Adipose tissue (tissue), 3 donors: ENCODE results near the gene TOGARAM1. TPM values are rescaled to one million over a fixed set of nuclear protein-coding genes. Genes with fewer than 3 reads are reported as not detected.

ENCODE experiments used
- H3K27ac ChIP-seq: one replicate; pipeline ENCODE4 v1.5.1; 2013; ENCODE audit warnings: low read depth, low read length
- WGBS, 3 donors: extraction: QIAGEN DNeasy Blood & Tissue Kit; methylation state at CpG; one replicate each; pipeline ENCODE4 v1.1.7; 2013; 5-methylcytosine and 5-hydroxymethylcytosine counted together
- polyA plus RNA-seq, 3 donors: library from polyadenylated mRNA; stranded (reverse); fragments of 200-250 nt; gene quantifications; one replicate each; pipeline ENCODE4 v1.2.3, GENCODE V29; 2013
- donor health status: healthy with polysubstance abuse.
- donor health status: Bipolar disorder and iron deficiency.
- donor health status: healthy.

TOGARAM1 gene
- polyA plus RNA-seq, 3 donors = 3.8 to 11.0 (median 4.6) TPM

- H3K27ac ChIP-seq = no peak overlapping the region
- WGBS, 3 donors = 0 to 1% (median 1%) methylated on average over 39 of the region's 39 CpGs
These were observed 499 bp downstream of the TOGARAM1 start for GRCh38 chr14:44962334-44963043.

GRCh38 chr14:44963044-44963528, 1.1 kb downstream of the TOGARAM1 start:
- 6 to 17% (median 11%) methylated on average over 13 of the region's 13 CpGs for WGBS, 3 donors
- H3K27ac ChIP-seq = no peak overlapping the region

- no peak overlapping the region for H3K27ac ChIP-seq
- WGBS, 3 donors = 8 to 32% (median 28%) methylated on average over 7 of the region's 7 CpGs
These were observed 1.9 kb downstream of the TOGARAM1 start for GRCh38 chr14:44963775-44964380.

GRCh38 chr14:44966601-44967336, 4.8 kb downstream of the TOGARAM1 start:
- 76 to 89% (median 82%) methylated on average over 4 of the region's 4 CpGs for WGBS, 3 donors
- H3K27ac ChIP-seq = no peak overlapping the region

- H3K27ac ChIP-seq = no peak overlapping the region
These were observed 6.7 kb downstream of the TOGARAM1 start for GRCh38 chr14:44968714-44969113.

GRCh38 chr14:44970907-44971306, 8.9 kb downstream of the TOGARAM1 start:
- H3K27ac ChIP-seq = no peak overlapping the region

- no peak overlapping the region for H3K27ac ChIP-seq
- 85 to 96% (median 96%) methylated on average over 4 of the region's 4 CpGs for WGBS, 3 donors
These were observed 9.5 kb downstream of the TOGARAM1 start for GRCh38 chr14:44971459-44971858.

- 67 to 72% (median 67%) methylated on average over 2 of the region's 2 CpGs for WGBS, 3 donors
- H3K27ac ChIP-seq = no peak overlapping the region
These were observed 17.3 kb downstream of the TOGARAM1 start for GRCh38 chr14:44979273-44979672.

GRCh38 chr14:44979740-44980356, 17.9 kb downstream of the TOGARAM1 start:
- no peak overlapping the region for H3K27ac ChIP-seq

- 74 to 82% (median 79%) methylated on average over 3 of the region's 3 CpGs for WGBS, 3 donors
- H3K27ac ChIP-seq = no peak overlapping the region
These were observed 19.2 kb downstream of the TOGARAM1 start for GRCh38 chr14:44981198-44981597.

GRCh38 chr14:44982594-44982993, 20.6 kb downstream of the TOGARAM1 start:
- no peak overlapping the region for H3K27ac ChIP-seq
- 78 to 90% (median 81%) methylated on average over 2 of the region's 2 CpGs for WGBS, 3 donors

- 42 to 60% (median 47%) methylated on average over 2 of the region's 2 CpGs for WGBS, 3 donors
These were observed 26.7 kb downstream of the TOGARAM1 start for GRCh38 chr14:44988694-44989093.

GRCh38 chr14:44989497-44990440, 27.8 kb downstream of the TOGARAM1 start:
- WGBS, 3 donors = 69 to 81% (median 76%) methylated on average over 3 of the region's 3 CpGs
- no peak overlapping the region for H3K27ac ChIP-seq

More at GRCh38 chr14:44988694-44989093, 26.7 kb downstream of the TOGARAM1 start:
- no peak overlapping the region for H3K27ac ChIP-seq

- WGBS, 3 donors = 75 to 81% (median 80%) methylated on average over 2 of the region's 2 CpGs
- H3K27ac ChIP-seq = no peak overlapping the region
These were observed 28.5 kb downstream of the TOGARAM1 start for GRCh38 chr14:44990533-44990932.

GRCh38 chr14:44995196-44995595, 33.2 kb downstream of the TOGARAM1 start:
- WGBS, 3 donors = 62 to 97% (median 92%) methylated on average over 3 of the region's 3 CpGs
- H3K27ac ChIP-seq = no peak overlapping the region

- H3K27ac ChIP-seq = no peak overlapping the region
- WGBS, 3 donors = 58 to 93% (median 90%) methylated on average over 4 of the region's 4 CpGs
These were observed 33.8 kb downstream of the TOGARAM1 start for GRCh38 chr14:44995770-44996294.

- WGBS, 3 donors = 90 to 95% (median 94%) methylated on average over 2 of the region's 2 CpGs
- H3K27ac ChIP-seq = no peak overlapping the region
These were observed 41.9 kb downstream of the TOGARAM1 start for GRCh38 chr14:45003924-45004323.

GRCh38 chr14:45015133-45015532, 53.1 kb downstream of the TOGARAM1 start:
- WGBS, 3 donors = 97 to 100% (median 98%) methylated on average over 3 of the region's 3 CpGs
- no peak overlapping the region for H3K27ac ChIP-seq
